A549 treated with AZD9567 at 1 μM for 4 hours (cell line): ENCODE results near the gene ATG4B. TPM values are rescaled to one million over a fixed set of nuclear protein-coding genes. Genes with fewer than 3 reads are reported as not detected.

Source experiments
- total RNA-seq: library from RNA; stranded (reverse); fragments of 200-300 nt; extraction: Qiagen RNA extraction; gene quantifications from 5 replicates; pipeline ENCODE4 v1.2.3, GENCODE V29; 2022; ENCODE audit not compliant: insufficient read depth

Gene ATG4B
- total RNA-seq = 49.7 to 59.3 TPM (median 55.9 TPM) in 5 replicates

DNA sequence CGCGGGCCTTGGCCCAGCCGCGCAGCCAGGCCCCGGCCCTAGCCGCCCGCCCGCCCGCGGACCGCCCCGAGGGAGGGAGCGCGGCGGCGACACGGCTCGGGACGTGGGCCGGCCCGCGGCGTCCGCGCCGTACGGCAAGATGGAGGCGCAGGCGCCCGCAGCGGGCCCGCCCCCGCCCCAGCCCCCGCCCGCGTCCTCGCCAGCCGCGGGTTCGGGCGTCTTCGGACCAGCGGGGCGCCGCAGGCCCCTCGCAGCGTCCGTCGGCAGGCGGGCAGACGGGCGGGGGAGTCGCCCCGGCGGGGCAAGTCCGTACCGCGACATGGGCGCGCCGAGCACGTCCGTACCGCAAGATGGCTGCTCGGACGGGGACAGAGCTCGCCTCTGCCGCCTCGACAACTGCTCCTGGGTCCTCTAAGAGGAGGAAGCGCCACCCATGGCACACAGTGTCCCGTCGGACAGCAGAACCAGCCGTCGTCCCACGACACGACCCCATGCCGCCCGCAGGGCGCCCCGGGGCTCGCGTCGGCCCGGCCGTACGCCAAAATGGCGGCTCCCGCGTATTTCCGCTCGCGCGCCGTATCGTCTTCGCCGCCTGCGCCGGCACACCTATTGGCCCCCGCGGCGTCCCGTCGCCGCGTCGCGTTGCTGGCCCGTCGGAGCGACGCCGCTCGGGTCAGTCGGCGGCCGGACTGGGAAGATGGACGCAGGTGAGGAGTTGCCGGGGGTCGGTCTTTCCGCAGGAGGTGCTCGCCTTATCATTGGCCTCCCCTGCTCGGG is at the start of gene ATG4B, which contains the start of gene THAP4:
Gene ATG4B (plus strand): TSS at position 676 of the 777 bp plus-strand sequence. CDS start 22 bp downstream, at position 698.
Gene THAP4 (minus strand): TSS at position 141 of the 777 bp plus-strand sequence. CDS start 141 bp downstream, outside the sequence.

GRCh38 chr2:241686650-241687425 is 49.3 kb downstream of the ATG4B start, which contains the start of gene DTYMK:
Gene DTYMK (minus strand): TSS chr2:241686815. CDS start chr2:241686783, 32 bp downstream.

DNA sequence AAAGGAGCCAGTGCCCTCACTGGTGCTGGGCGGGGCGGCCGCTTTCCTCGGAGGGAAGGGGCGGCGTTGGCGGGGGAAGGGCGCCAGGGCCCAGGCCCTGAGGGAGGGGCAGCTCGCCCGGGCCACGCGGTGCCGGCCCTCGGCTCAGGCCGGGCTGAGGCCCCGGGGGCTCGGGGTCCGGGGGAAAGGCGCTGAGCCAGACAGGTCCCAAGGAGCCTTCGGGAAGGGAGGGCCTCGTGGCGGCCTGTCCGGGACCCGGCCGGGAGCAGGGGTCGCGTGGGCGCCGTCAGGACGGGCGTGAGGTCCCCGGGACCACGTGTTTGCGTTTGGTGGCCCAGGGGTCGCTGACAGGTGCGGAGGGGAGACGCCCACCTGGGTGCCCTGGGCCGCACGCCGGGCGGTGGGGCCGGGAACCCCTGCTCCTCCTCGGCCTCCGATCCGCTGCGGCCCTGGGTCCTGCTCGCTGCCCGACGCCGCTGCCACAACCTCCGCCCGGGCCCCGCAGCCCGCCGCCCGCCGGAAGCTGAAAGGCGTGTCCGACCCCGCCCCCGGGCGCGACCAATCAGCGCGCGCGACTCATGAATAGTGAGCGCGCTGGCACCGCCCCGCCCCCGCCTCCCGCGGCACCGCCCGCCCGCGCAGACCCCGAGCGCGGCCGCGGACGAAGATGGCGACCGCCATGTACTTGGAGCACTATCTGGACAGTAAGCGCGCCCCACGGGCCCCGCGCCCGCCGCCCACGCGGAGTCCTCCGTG is 64.1 kb downstream of the ATG4B start, which contains the start of gene ING5:
Gene ING5 (plus strand): TSS at position 641 of the 756 bp plus-strand sequence. CDS start 27 bp downstream, at position 668.

Other genes starting within 250 kb of the ATG4B start
- gene STK25, start 129.1 kb upstream of the ATG4B start, total RNA-seq = 108 to 151 TPM (median 116 TPM) in 5 replicates
- gene BOK, start 78.9 kb upstream of the ATG4B start, total RNA-seq = 27.3 to 40.9 TPM (median 38.7 TPM) in 5 replicates
- gene THAP4, start 535 bp upstream of the ATG4B start, total RNA-seq = 55.0 to 83.5 TPM (median 73.6 TPM) in 5 replicates
- 129 to 146 TPM (median 135 TPM) in 5 replicates for gene DTYMK, start 49.1 kb downstream of the ATG4B start, total RNA-seq
- 20.8 to 23.8 TPM (median 21.8 TPM) in 5 replicates for gene ING5, start 64.3 kb downstream of the ATG4B start, total RNA-seq
- 6.3 to 13.6 TPM (median 11.8 TPM) in 5 replicates for gene D2HGDH, start 96.9 kb downstream of the ATG4B start, total RNA-seq
- gene GAL3ST2, start 139.1 kb downstream of the ATG4B start, total RNA-seq = 0.09 to 0.34 TPM (median 0.19 TPM) in 4 of 5 replicates, not detected in the other
- 0.20 to 0.25 TPM (median 0.21 TPM) in 4 of 5 replicates, not detected in the other for gene NEU4, start 171.5 kb downstream of the ATG4B start, total RNA-seq
- gene PDCD1, start 221.2 kb downstream of the ATG4B start, total RNA-seq = not detected in 5 replicates
- gene RTP5, start 232.0 kb downstream of the ATG4B start, total RNA-seq = not detected in 5 replicates